ENCODE measurements around the gene DNAJB14. TPM values are rescaled to one million over a fixed set of nuclear protein-coding genes. Genes with fewer than 3 reads are reported as not detected.
A peak's percentile ranks its signal among the peaks of the same experiment; 100 is the strongest.

Gene DNAJB14
- total and polyA plus RNA-seq, 2 of the 13 experiments (the other 11 are each of a cell fraction or from before 2014, with no cell fraction given): 9.1 to 38.1 TPM

GRCh38 chr4:99853999-99854398 is 92.4 kb downstream of the DNAJB14 start:
- Histone ChIP-seq H3K27ac (ENCODE audit: extremely low read length, insufficient read depth, low read length) (no peak overlapping the region), H4K20me1 (ENCODE audit: insufficient read depth, low read length) (no peaks in the 10 kb centered on the region), H3K9ac (ENCODE audit: insufficient read depth, low read depth, low read length) (no peak overlapping the region), H3K4me2 (ENCODE audit: low read depth, low read length) (no peak overlapping the region), H3K27me3 (ENCODE audit: control insufficient read depth in 1 of 2, insufficient read depth in 2 of 2, low read length in 2 of 2) (no peaks in the 10 kb centered on the region), H2AFZ (ENCODE audit: low read length) (no peak overlapping the region), H3K4me3 (replicated peaks in 1 of 3; ENCODE audit: insufficient read depth in 1 of 3, low read depth in 2 of 3, low read length in 3 of 3) (no peak overlapping the region), H3K79me2 (ENCODE audit: insufficient read depth, low read length) (no peaks in the 10 kb centered on the region), H3K4me1 (ENCODE audit: insufficient read depth, low read length) (no peaks in the 10 kb centered on the region), H3K36me3 (replicated peaks in 1 of 2; ENCODE audit: control insufficient read depth in 1 of 2, insufficient read depth in 2 of 2, low read length in 2 of 2) (no peaks in the 10 kb centered on the region), H3K9me3 (ENCODE audit: low read length) (no peaks in the 10 kb centered on the region)
- in situ Hi-C loops (cut with HindIII; ENCODE audit: extremely low pct_ligation_motif_present, low pct_unique_long_range_greater_than_20kb): no loop called here
- DNase-seq (ENCODE audit: low spot score) (peak; percentile 6), ATAC-seq (peak; percentile 47; the same call in 2 of the 3 replicates), FAIRE-seq (no peak)
- POLR2A ChIA-PET: no interaction called here
- intact Hi-C loops (cut with micrococcal nuclease; ENCODE audit: unreplicated experiment): no loop called here
- no TSS peak for BruUV-seq (replicated peaks)
- WGBS (ENCODE audit: low lambda C conversion rate): 0% methylated on average over 1 of the region's 1 CpG
- CTCF ChIA-PET (ENCODE audit: low intra/inter-chr PET ratio, low total read pairs): no interaction called here
- 0 out of 2 replicates have a peak, but pooled peaks have one; percentile 50 for TF ChIP-seq SOX5 (CRISPR knock-in tag; IDR thresholded peaks at IDR 0.05; ENCODE audit: borderline replicate concordance)
- no peak for TF ChIP-seq PRDM15 (CRISPR knock-in tag; IDR thresholded peaks at IDR 0.05)
- no peak for TF ChIP-seq SOX13 (IDR thresholded peaks at IDR 0.05)
- peak in 1 of 2 experiments; percentile 69; a peak in 2 of 4 replicates for TF ChIP-seq SOX13 (CRISPR knock-in tag; conservative IDR thresholded peaks at IDR 0.05 in 1 of 2, IDR thresholded peaks at IDR 0.05 in 1 of 2)
- no peak for TF ChIP-seq SOX6 (IDR thresholded peaks at IDR 0.05)
- TF ChIP-seq SOX6 (CRISPR knock-in tag; IDR thresholded peaks at IDR 0.05): peak; percentile 30; the same call in 1 of the 2 replicates

Measured in HepG2 (cell line).